B cell (primary cell): ENCODE results near the gene GRAMD1C. TPM values are rescaled to one million over a fixed set of nuclear protein-coding genes. Genes with fewer than 3 reads are reported as not detected.
A peak's percentile ranks its signal among the peaks of the same experiment; 100 is the strongest.

Source experiments
- ATAC-seq: fragments of 200-7000 bp; cut with Tn5 transposase; one replicate; pipeline ENCODE4 v1.10.0; 2021; ENCODE audit warnings: low read depth, mild to moderate bottlenecking, moderate number of reproducible peaks, moderate library complexity
- CTCF ChIA-PET: fragments of 350-600 bp; sonication (Branson Sonifier 250); formaldehyde crosslinking; loops from one replicate; lab custom pipeline; 2021; ENCODE audit warnings: antibody characterized with exemption, inconsistent platforms; lab: Charles Lee
- POLR2A ChIA-PET: fragments of 350-600 bp; sonication (Branson Sonifier 250); formaldehyde crosslinking; loops from one replicate; lab custom pipeline; 2021; ENCODE audit warnings: antibody characterized with exemption; lab: Charles Lee
- DNase-seq: peaks from one replicate; pipeline ENCODE4 v3.0.0; 2013
- H2AFZ ChIP-seq: 2 replicates; pipeline ENCODE4 v1.6.1; 2012; ENCODE audit warnings: mild to moderate bottlenecking, low read depth, low read length; ENCODE audit not compliant: insufficient read depth, poor library complexity, severe bottlenecking
- H3K27ac ChIP-seq, 2 donors: 1 replicate in 1 of 2; 2 replicates in 1 of 2; pipeline ENCODE4 v1.5.1; 2012 to 2013; ENCODE audit warnings: low read length in 2 of 2, mild to moderate bottlenecking in 2 of 2, moderate library complexity in 1 of 2
- H3K27me3 ChIP-seq, 4 experiments: fragments of 200-600 bp in 1 of 4; sonication (generic) in 1 of 4; replicated peaks in 1 of 4; 1 replicate in 2 of 4; 2 replicates in 2 of 4; pipeline versions ENCODE4 v1.6.1 to v1.7.0; 2013 to 2016; ENCODE audit warnings: low read length in 3 of 4, mild to moderate bottlenecking in 2 of 4, mixed read lengths in 1 of 4, moderate library complexity in 1 of 4; ENCODE audit not compliant: insufficient read depth in 4 of 4, control insufficient read depth in 3 of 4; ENCODE audit errors: control extremely low read depth in 1 of 4
- H3K36me3 ChIP-seq, 2 experiments: replicated peaks in 1 of 2; 1 replicate in 1 of 2; 2 replicates in 1 of 2; pipeline versions ENCODE4 v1.6.1 to v1.7.1; 2013; ENCODE audit warnings: low read length in 1 of 2; ENCODE audit not compliant: insufficient read depth in 2 of 2, control insufficient read depth in 1 of 2; ENCODE audit errors: control extremely low read depth in 1 of 2, extremely low read depth in 1 of 2
- H3K4me1 ChIP-seq, 2 donors: fragments of 200-600 bp in 1 of 2; sonication (generic) in 1 of 2; 1 replicate in 1 of 2; 2 replicates in 1 of 2; pipeline versions ENCODE4 v1.5.1 to v1.6.1; 2013 to 2017; ENCODE audit warnings: low read length in 2 of 2; ENCODE audit not compliant: control insufficient read depth in 2 of 2, insufficient read depth in 2 of 2
- H3K4me2 ChIP-seq: replicated peaks from 2 replicates; pipeline ENCODE3; 2012; ENCODE audit warnings: mild to moderate bottlenecking, low read depth, low read length; ENCODE audit not compliant: poor library complexity, severe bottlenecking
- H3K4me3 ChIP-seq, 5 experiments: fragments of 200-600 bp in 1 of 5; sonication (generic) in 1 of 5; 1 replicate in 3 of 5; 2 replicates in 2 of 5; pipeline versions ENCODE4 v1.5.1 to v1.7.0; 2011 to 2016; ENCODE audit warnings: low read length in 4 of 5, mild to moderate bottlenecking in 4 of 5, low read depth in 2 of 5, control low read depth in 1 of 5, moderate library complexity in 1 of 5; ENCODE audit not compliant: insufficient read depth in 1 of 5; ENCODE audit errors: control extremely low read depth in 1 of 5, extremely low read depth in 1 of 5
- H3K79me2 ChIP-seq: fragments of 200-600 bp; sonication (generic); one replicate; pipeline ENCODE4 v1.6.0; 2016; ENCODE audit warnings: low read length; ENCODE audit not compliant: control insufficient read depth, insufficient read depth
- H3K9ac ChIP-seq: fragments of 200-600 bp; sonication (generic); 2 replicates; pipeline ENCODE4 v1.6.1; 2017; ENCODE audit warnings: mild to moderate bottlenecking, low read length, moderate library complexity
- H3K9me3 ChIP-seq, 3 donors: one replicate each; pipeline versions ENCODE4 v1.6.1 to v1.7.1; 2013; ENCODE audit warnings: low read length in 2 of 3; ENCODE audit not compliant: control insufficient read depth in 2 of 3, insufficient read depth in 1 of 3; ENCODE audit errors: control extremely low read depth in 1 of 3
- H4K20me1 ChIP-seq: 2 replicates; pipeline ENCODE4 v1.6.0; 2012; ENCODE audit warnings: mild to moderate bottlenecking, low read length; ENCODE audit not compliant: insufficient read depth, control insufficient read depth, poor library complexity, severe bottlenecking
- H3K27ac Mint-ChIP-seq: one replicate; pipeline ENCODE4 v1.8.0; 2021; ENCODE audit warnings: mixed read lengths
- H3K27me3 Mint-ChIP-seq: one replicate; pipeline ENCODE4 v1.8.0; 2021; ENCODE audit warnings: mixed read lengths
- H3K4me1 Mint-ChIP-seq: one replicate; pipeline ENCODE4 v1.8.0; 2021; ENCODE audit warnings: mixed read lengths
- H3K4me3 Mint-ChIP-seq: one replicate; pipeline ENCODE4 v1.8.0; 2021; ENCODE audit warnings: mixed read lengths
- H3K9me3 Mint-ChIP-seq: one replicate; pipeline ENCODE4 v1.8.0; 2022; ENCODE audit warnings: mixed read lengths; ENCODE audit not compliant: insufficient read depth
- EZH2 ChIP-seq: IDR thresholded peaks from 2 replicates; pipeline ENCODE4 v1.6.1; 2012; ENCODE audit warnings: borderline replicate concordance, low read depth, mild to moderate bottlenecking, moderate library complexity, low read length; ENCODE audit not compliant: insufficient read depth, poor library complexity, severe bottlenecking
- WGBS: methylation state at CpG from one replicate; pipeline ENCODE4 v1.1.5; 2013; ENCODE audit warnings: missing lambda C conversion rate; ENCODE audit not compliant: insufficient coverage; 5-methylcytosine and 5-hydroxymethylcytosine counted together
- intact Hi-C: fragments of 100-400 bp; cut with micrococcal nuclease; formaldehyde crosslinking; loops from one replicate; pipeline ENCODE4 v1.10.0; 2022
- polyA plus RNA-seq: library from polyadenylated mRNA; depleted of rRNA; stranded (reverse); fragments of >200 nt; gene quantifications from 2 replicates; pipeline ENCODE4 v1.2.3, GENCODE V29; 2012
- total RNA-seq, 2 donors: library from RNA; stranded (reverse); fragments of 120-200 nt in 1 of 2; gene quantifications; 1 replicate in 1 of 2; 2 replicates in 1 of 2; pipeline versions ENCODE4 v1.2.3 to v1.2.4, GENCODE V29; 2013 to 2022
- TF ChIP-seq, protein P1 (sequence below): fragments of 200-600 bp; IDR thresholded peaks from one replicate; pipeline ENCODE4 v1.8.0; 2022; ENCODE audit warnings: antibody characterized with exemption, mild to moderate bottlenecking

The GRAMD1C gene
- total and polyA plus RNA-seq, 2 donors (not counting 1 experiment from before 2014, with no cell fraction given): 8.5 to 47.1 TPM

DNA sequence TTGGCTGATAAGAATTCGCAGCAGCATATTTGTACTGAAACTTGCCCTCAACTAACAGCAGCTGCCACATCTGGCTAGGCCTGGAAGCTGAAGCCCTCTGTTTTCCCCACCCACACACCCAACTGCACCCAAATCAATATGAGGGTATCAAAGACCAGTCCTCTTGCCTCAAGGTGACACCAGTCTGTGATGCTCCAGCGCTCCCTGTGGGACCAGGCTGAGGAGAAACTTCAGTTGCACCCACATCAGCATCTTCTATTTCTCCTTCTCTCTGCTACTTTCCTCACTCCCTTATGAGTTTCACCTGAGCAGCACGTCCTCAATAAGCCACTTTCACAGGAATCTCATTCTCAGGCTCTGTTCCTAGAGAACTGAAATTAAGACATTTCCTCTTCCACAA is 18.7 kb upstream of the GRAMD1C start:
- Mint-ChIP-seq H3K9me3 (no peaks in the 10 kb centered on the region), H3K4me1 (peaks cover 5% of the 10 kb centered on the region), H3K27me3 (no peaks in the 10 kb centered on the region), H3K27ac (peak overlapping the region; percentile 12), H3K4me3 (no peak overlapping the region)
- CTCF ChIA-PET: no interaction called here
- no peaks in the 10 kb centered on the region for H3K36me3 ChIP-seq
- intact Hi-C loops: no loop called here
- no peaks in the 10 kb centered on the region for H3K9me3 ChIP-seq
- no peak overlapping the region for H2AFZ ChIP-seq
- no peak overlapping the region for H3K4me2 ChIP-seq
- POLR2A ChIA-PET: interaction anchor here (0.6 to 0.7 kb wide), 2 partner anchors 9 to 10 kb away, joined by 3 to 5 read pairs; no protein-coding TSS in a partner anchor
- H3K9ac ChIP-seq: no peak overlapping the region
- 96% methylated on average over 3 of the region's 3 CpGs for WGBS
- no peaks in the 10 kb centered on the region for H3K27me3 ChIP-seq
- no peak for TF ChIP-seq EZH2
- TF ChIP-seq, protein P1, sequence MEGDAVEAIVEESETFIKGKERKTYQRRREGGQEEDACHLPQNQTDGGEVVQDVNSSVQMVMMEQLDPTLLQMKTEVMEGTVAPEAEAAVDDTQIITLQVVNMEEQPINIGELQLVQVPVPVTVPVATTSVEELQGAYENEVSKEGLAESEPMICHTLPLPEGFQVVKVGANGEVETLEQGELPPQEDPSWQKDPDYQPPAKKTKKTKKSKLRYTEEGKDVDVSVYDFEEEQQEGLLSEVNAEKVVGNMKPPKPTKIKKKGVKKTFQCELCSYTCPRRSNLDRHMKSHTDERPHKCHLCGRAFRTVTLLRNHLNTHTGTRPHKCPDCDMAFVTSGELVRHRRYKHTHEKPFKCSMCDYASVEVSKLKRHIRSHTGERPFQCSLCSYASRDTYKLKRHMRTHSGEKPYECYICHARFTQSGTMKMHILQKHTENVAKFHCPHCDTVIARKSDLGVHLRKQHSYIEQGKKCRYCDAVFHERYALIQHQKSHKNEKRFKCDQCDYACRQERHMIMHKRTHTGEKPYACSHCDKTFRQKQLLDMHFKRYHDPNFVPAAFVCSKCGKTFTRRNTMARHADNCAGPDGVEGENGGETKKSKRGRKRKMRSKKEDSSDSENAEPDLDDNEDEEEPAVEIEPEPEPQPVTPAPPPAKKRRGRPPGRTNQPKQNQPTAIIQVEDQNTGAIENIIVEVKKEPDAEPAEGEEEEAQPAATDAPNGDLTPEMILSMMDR: no peak
- no peak overlapping the region for H3K4me3 ChIP-seq
- H3K27ac ChIP-seq: no peak overlapping the region
- no peaks in the 10 kb centered on the region for H4K20me1 ChIP-seq
- DNase-seq (no peak), ATAC-seq (no peak)
- no peaks in the 10 kb centered on the region for H3K79me2 ChIP-seq
- H3K4me1 ChIP-seq: peaks cover 3 to 4% of the 10 kb centered on the region in 2 donors

DNA sequence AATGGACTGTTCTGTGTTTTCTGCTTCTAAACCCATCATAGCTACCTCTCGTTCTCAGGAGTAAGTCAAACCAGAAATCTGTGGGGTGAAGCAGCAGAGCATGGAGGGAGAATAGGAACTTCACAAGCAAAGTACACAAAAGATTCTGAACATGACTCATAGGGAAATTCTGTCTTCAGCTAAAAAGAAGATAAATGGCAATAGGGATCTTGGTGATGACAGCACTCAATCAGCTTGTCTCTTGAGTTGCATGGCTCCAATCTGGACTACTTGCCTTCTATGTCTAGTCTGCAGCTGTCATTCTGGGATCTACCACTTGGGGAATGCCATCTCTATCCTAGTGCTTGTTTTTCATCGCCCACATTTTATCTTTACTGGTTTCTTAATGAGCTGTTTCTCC is 13.5 kb upstream of the GRAMD1C start:
- Mint-ChIP-seq H3K4me1 (peaks cover 40% of the 10 kb centered on the region), H3K27ac (peak overlapping the region; percentile 95), H3K9me3 (no peaks in the 10 kb centered on the region), H3K4me3 (peak overlapping the region; percentile 76), H3K27me3 (no peaks in the 10 kb centered on the region)
- H3K27ac ChIP-seq: peak overlapping the region; percentile 11
- ChIA-PET POLR2A (interaction anchor here (0.6 to 3.1 kb wide), 6 partner anchors 12 to 78 kb away, joined by 3 to 14 read pairs (median 6); partner anchors contain the start of genes ATP6V1A, GRAMD1C and NAA50), CTCF (interaction anchor here (0.9 to 2.7 kb wide), 13 partner anchors 9 to 390 kb away, joined by 3 to 32 read pairs (median 5); partner anchors contain the start of genes CCDC191, GRAMD1C and QTRT2)
- H3K9me3 ChIP-seq: peaks cover 0 to 7% (median 4%) of the 10 kb centered on the region in 3 donors
- no peaks in the 10 kb centered on the region for H3K27me3 ChIP-seq
- ATAC-seq (peak; percentile 77), DNase-seq (peak; percentile 46)
- no peaks in the 10 kb centered on the region for H4K20me1 ChIP-seq
- WGBS: no CpG with 5 or more reads among the region's 2 CpGs
- H3K79me2 ChIP-seq: no peaks in the 10 kb centered on the region
- no peaks in the 10 kb centered on the region for H3K36me3 ChIP-seq
- H3K4me1 ChIP-seq: peaks cover 32 to 36% of the 10 kb centered on the region in 2 donors
- TF ChIP-seq EZH2: no peak
- TF ChIP-seq, protein P1: no peak
- peak overlapping the region; percentile 45 for H3K4me2 ChIP-seq
- H2AFZ ChIP-seq: peak overlapping the region; percentile 49
- intact Hi-C loops: loop anchor here (2.0 kb wide), 1 partner anchor 14 kb away; the partner anchor contains the start of gene GRAMD1C
- H3K4me3 ChIP-seq: no peak overlapping the region
- H3K9ac ChIP-seq: no peak overlapping the region
